SK-N-SH (cell line): ENCODE data around the gene ARHGEF26. TPM values are rescaled to one million over a fixed set of nuclear protein-coding genes. Genes with fewer than 3 reads are reported as not detected.

ENCODE experiments used
- CTCF ChIA-PET: fragments of 300-600, 350-600 bp; formaldehyde crosslinking; extraction: SDS; loops from one replicate; lab custom pipeline; 2021; lab: Yijun Ruan, JAX
- POLR2A ChIA-PET: fragments of 350-600 bp; sonication (Branson Sonifier 250); formaldehyde crosslinking; extraction: SDS; loops from one replicate; lab custom pipeline; 2020; ENCODE audit warnings: antibody characterized with exemption, inconsistent platforms; lab: Yijun Ruan, JAX
- DNase-seq: peaks from one replicate; pipeline ENCODE4 v3.0.0; 2012
- H2AFZ ChIP-seq: fragments of 200-600 bp; sonication (generic); 2 replicates; pipeline ENCODE4 v1.8.1; 2016; ENCODE audit warnings: antibody characterized with exemption, mild to moderate bottlenecking, low read depth
- H3F3A ChIP-seq: fragments of 200-600 bp; sonication (generic); replicated peaks from 2 replicates; pipeline ENCODE3; 2016; ENCODE audit warnings: antibody characterized with exemption, mild to moderate bottlenecking; ENCODE audit not compliant: insufficient read depth
- H3K27ac ChIP-seq, 2 experiments: fragments of 200-500 bp in 1 of 2; fragments of 200-600 bp in 1 of 2; sonication (Bioruptor generic) in 1 of 2; sonication (generic), shearing (Covaris generic) in 1 of 2; 2 replicates each; pipeline versions ENCODE4 v1.5.1 to v1.6.1; 2014 to 2016; ENCODE audit warnings: low read depth in 2 of 2, inconsistent platforms in 1 of 2, low read length in 1 of 2, mild to moderate bottlenecking in 1 of 2, mixed read lengths in 1 of 2
- H3K27me3 ChIP-seq: fragments of 200-600 bp; sonication (generic), shearing (Covaris generic); 2 replicates; pipeline ENCODE4 v1.6.1; 2016; ENCODE audit warnings: mixed run types; ENCODE audit not compliant: insufficient read depth
- H3K36me3 ChIP-seq, 2 experiments: fragments of 200-500 bp in 1 of 2; fragments of 200-600 bp in 1 of 2; sonication (Bioruptor generic) in 1 of 2; sonication (generic) in 1 of 2; replicated peaks in 1 of 2; 2 replicates each; pipeline versions ENCODE3 to v1.5.1; 2014 to 2016; ENCODE audit warnings: low read length in 1 of 2, mild to moderate bottlenecking in 1 of 2; ENCODE audit not compliant: insufficient read depth in 2 of 2, control insufficient read depth in 1 of 2
- H3K4me1 ChIP-seq, 2 experiments: fragments of 200-500 bp in 1 of 2; fragments of 200-600 bp in 1 of 2; sonication (Bioruptor generic) in 1 of 2; sonication (generic), shearing (Covaris generic) in 1 of 2; 2 replicates each; pipeline versions ENCODE4 v1.5.1 to v1.6.1; 2014 to 2016; ENCODE audit warnings: low read depth in 1 of 2, low read length in 1 of 2, mixed run types in 1 of 2; ENCODE audit not compliant: insufficient read depth in 2 of 2, control insufficient read depth in 1 of 2
- H3K4me2 ChIP-seq: fragments of 200-600 bp; sonication (generic), shearing (Covaris generic); 2 replicates; pipeline ENCODE4 v1.6.1; 2017; ENCODE audit warnings: mixed run types
- H3K4me3 ChIP-seq, 2 experiments: fragments of 200-500 bp in 1 of 2; fragments of 200-600 bp in 1 of 2; sonication (Bioruptor generic) in 1 of 2; sonication (generic), shearing (Covaris generic) in 1 of 2; 2 replicates each; pipeline versions ENCODE4 v1.5.1 to v1.8.1; 2014 to 2016; ENCODE audit warnings: low read depth in 2 of 2, inconsistent platforms in 1 of 2, low read length in 1 of 2, mild to moderate bottlenecking in 1 of 2, mixed read lengths in 1 of 2, moderate library complexity in 1 of 2
- H3K79me2 ChIP-seq: fragments of 200-600 bp; sonication (generic); 2 replicates; pipeline ENCODE4 v1.8.1; 2017; ENCODE audit warnings: mild to moderate bottlenecking; ENCODE audit not compliant: insufficient read depth
- H3K9ac ChIP-seq: fragments of 200-600 bp; sonication (generic); 2 replicates; pipeline ENCODE4 v1.6.1; 2017; ENCODE audit warnings: mixed run types
- H3K9me2 ChIP-seq: fragments of 200-600 bp; sonication (generic); 2 replicates; pipeline ENCODE4 v1.6.1; 2017; ENCODE audit warnings: mixed run types
- H3K9me3 ChIP-seq: fragments of 200-600 bp; sonication (generic); 2 replicates; pipeline ENCODE4 v1.6.1; 2017; ENCODE audit warnings: mixed run types, mild to moderate bottlenecking, moderate library complexity
- H4K20me1 ChIP-seq: fragments of 200-600 bp; sonication (generic); 2 replicates; pipeline ENCODE4 v1.6.1; 2017; ENCODE audit warnings: mild to moderate bottlenecking, mixed run types; ENCODE audit not compliant: insufficient read depth
- CHD2 ChIP-seq: fragments of 150-350 bp; IDR thresholded peaks from 2 replicates; pipeline ENCODE4 v1.6.1; 2018; ENCODE audit warnings: low read length; ENCODE audit not compliant: partially characterized antibody
- CTCF ChIP-seq: fragments of 200-600 bp; sonication (generic); IDR thresholded peaks from 2 replicates; pipeline ENCODE4 v1.6.1; 2017; ENCODE audit warnings: antibody characterized with exemption, mild to moderate bottlenecking, moderate library complexity
- ELF1 ChIP-seq: IDR thresholded peaks from 2 replicates; pipeline ENCODE4 v1.4.0; 2012
- EZH2phosphoT487 ChIP-seq: fragments of 200-600 bp; sonication (generic); IDR thresholded peaks from 2 replicates; pipeline ENCODE4 v1.6.1; 2017; ENCODE audit warnings: low read depth, mixed run types, mild to moderate bottlenecking, antibody characterized with exemption, moderate library complexity, borderline replicate concordance
- FOXM1 ChIP-seq: IDR thresholded peaks from 2 replicates; pipeline ENCODE4 v1.4.0; 2012; ENCODE audit warnings: low read depth, mild to moderate bottlenecking
- JUND ChIP-seq: IDR thresholded peaks from 2 replicates; pipeline ENCODE4 v1.4.0; 2012
- MXI1 ChIP-seq: IDR thresholded peaks from 2 replicates; pipeline ENCODE4 v1.6.1; 2012; ENCODE audit warnings: mild to moderate bottlenecking, low read depth, low read length, improper control_type of control experiment
- NRF1 ChIP-seq: IDR thresholded peaks from 2 replicates; pipeline ENCODE4 v1.6.1; 2012; ENCODE audit warnings: low read depth, mild to moderate bottlenecking, low read length
- PBX3 ChIP-seq: IDR thresholded peaks from 2 replicates; pipeline ENCODE4; 2012
- POLR2AphosphoS5 ChIP-seq: IDR thresholded peaks from 2 replicates; pipeline ENCODE4 v1.6.1; 2012; ENCODE audit warnings: low read depth, low read length
- RAD21 ChIP-seq: IDR thresholded peaks from 2 replicates; pipeline ENCODE4 v1.6.1; 2012; ENCODE audit warnings: mild to moderate bottlenecking, low read length
- RFX5 ChIP-seq: IDR thresholded peaks from 2 replicates; pipeline ENCODE4 v1.6.1; 2012; ENCODE audit warnings: mild to moderate bottlenecking, improper control_type of control experiment, low read length
- RXRA ChIP-seq: IDR thresholded peaks from 2 replicates; pipeline ENCODE4 v1.4.0; 2012; ENCODE audit warnings: low read depth, mild to moderate bottlenecking, borderline replicate concordance
- SIN3A ChIP-seq: IDR thresholded peaks from 2 replicates; pipeline ENCODE4 v1.6.1; 2012; ENCODE audit warnings: low read depth, mild to moderate bottlenecking, low read length, moderate library complexity, borderline replicate concordance
- SMC3 ChIP-seq: IDR thresholded peaks from 2 replicates; pipeline ENCODE4 v1.6.1; 2012; ENCODE audit warnings: low read depth, low read length, improper control_type of control experiment
- TAF1 ChIP-seq: IDR thresholded peaks from 2 replicates; pipeline ENCODE4 v1.6.1; 2012; ENCODE audit warnings: low read depth, mild to moderate bottlenecking, low read length, moderate library complexity, borderline replicate concordance
- TEAD4 ChIP-seq: IDR thresholded peaks from 2 replicates; pipeline ENCODE4 v1.4.0; 2012; ENCODE audit warnings: mild to moderate bottlenecking, borderline replicate concordance; ENCODE audit not compliant: insufficient read depth
- ZBTB33 ChIP-seq: IDR thresholded peaks from 2 replicates; pipeline ENCODE4 v1.4.0; 2012; ENCODE audit warnings: low read depth, borderline replicate concordance
- WGBS: methylation state at CpG from one replicate; pipeline ENCODE4 v1.1.6; 2017; ENCODE audit warnings: low lambda C conversion rate; 5-methylcytosine and 5-hydroxymethylcytosine counted together
- polyA plus RNA-seq, 3 experiments: library from polyadenylated mRNA; depleted of rRNA; stranded (reverse); fragments of >200 nt; gene quantifications; 2 replicates each; pipeline ENCODE4 v1.2.3, GENCODE V29; 2012
- TF ChIP-seq, protein P1 (sequence below): IDR thresholded peaks from 2 replicates; pipeline ENCODE4 v1.6.1; 2012; ENCODE audit warnings: mild to moderate bottlenecking, low read depth, low read length, moderate library complexity
- TF ChIP-seq, protein P2 (sequence below): IDR thresholded peaks from 2 replicates; pipeline ENCODE4 v1.4.0; 2012; ENCODE audit warnings: low read depth

The ARHGEF26 gene
- polyA plus RNA-seq, 1 of the 3 experiments (the other 2 are of a cell fraction): 1.2 TPM

DNA sequence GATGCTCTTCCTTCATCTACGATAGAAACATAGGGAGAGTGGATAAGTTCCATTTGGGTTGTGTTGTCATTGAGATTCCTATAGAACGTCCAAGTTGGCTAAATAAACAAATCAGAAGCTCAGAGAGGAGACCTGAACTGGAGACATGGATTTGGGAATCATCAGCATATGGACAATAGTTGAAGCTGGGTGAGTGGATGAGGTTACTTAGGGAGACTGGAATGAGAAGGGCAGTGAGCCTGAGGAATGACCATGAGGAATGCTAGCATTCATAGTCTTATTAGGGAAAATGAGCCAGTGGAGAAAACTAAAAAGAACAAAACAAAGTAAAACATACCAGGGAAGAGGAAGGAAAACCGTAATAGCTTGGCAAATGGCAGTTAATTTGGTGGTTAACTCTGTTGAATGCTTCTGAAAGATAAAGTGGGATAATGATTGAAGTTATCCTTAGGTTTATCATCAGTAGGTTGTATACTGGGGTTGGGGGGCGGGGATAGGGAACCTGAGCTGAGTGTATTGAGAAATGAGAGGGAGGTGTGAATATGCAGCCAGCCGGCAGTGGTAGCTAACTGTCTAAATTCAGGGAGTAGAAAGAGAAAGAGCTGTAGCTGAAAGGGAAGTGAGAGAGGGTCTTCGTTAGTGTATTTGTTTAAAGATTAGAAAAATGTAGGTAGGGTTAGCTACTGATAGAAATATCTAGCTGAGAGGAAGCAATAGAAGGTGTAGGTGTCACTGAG lies 74.6 kb downstream of the ARHGEF26 start:
- ChIA-PET POLR2A (no interaction called here), CTCF (interaction anchor here (0.8 kb wide), 1 partner anchor 23 kb away, joined by 3 read pairs; no protein-coding TSS in a partner anchor)
- no peak overlapping the region for H3K9ac ChIP-seq
- TF ChIP-seq ELF1 (no peak), PBX3 (no peak), MXI1 (no peak), RFX5 (no peak), RXRA (no peak), SMC3 (no peak), TEAD4 (no peak), JUND (no peak), ZBTB33 (no peak), FOXM1 (no peak), CHD2 (no peak), CTCF (no peak), NRF1 (no peak), RAD21 (no peak), SIN3A (no peak), EZH2phosphoT487 (no peak), TAF1 (no peak), POLR2AphosphoS5 (no peak)
- TF ChIP-seq, protein P1, sequence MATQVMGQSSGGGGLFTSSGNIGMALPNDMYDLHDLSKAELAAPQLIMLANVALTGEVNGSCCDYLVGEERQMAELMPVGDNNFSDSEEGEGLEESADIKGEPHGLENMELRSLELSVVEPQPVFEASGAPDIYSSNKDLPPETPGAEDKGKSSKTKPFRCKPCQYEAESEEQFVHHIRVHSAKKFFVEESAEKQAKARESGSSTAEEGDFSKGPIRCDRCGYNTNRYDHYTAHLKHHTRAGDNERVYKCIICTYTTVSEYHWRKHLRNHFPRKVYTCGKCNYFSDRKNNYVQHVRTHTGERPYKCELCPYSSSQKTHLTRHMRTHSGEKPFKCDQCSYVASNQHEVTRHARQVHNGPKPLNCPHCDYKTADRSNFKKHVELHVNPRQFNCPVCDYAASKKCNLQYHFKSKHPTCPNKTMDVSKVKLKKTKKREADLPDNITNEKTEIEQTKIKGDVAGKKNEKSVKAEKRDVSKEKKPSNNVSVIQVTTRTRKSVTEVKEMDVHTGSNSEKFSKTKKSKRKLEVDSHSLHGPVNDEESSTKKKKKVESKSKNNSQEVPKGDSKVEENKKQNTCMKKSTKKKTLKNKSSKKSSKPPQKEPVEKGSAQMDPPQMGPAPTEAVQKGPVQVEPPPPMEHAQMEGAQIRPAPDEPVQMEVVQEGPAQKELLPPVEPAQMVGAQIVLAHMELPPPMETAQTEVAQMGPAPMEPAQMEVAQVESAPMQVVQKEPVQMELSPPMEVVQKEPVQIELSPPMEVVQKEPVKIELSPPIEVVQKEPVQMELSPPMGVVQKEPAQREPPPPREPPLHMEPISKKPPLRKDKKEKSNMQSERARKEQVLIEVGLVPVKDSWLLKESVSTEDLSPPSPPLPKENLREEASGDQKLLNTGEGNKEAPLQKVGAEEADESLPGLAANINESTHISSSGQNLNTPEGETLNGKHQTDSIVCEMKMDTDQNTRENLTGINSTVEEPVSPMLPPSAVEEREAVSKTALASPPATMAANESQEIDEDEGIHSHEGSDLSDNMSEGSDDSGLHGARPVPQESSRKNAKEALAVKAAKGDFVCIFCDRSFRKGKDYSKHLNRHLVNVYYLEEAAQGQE: no peak
- TF ChIP-seq, protein P2, sequence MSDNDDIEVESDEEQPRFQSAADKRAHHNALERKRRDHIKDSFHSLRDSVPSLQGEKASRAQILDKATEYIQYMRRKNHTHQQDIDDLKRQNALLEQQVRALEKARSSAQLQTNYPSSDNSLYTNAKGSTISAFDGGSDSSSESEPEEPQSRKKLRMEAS: no peak
- H3K79me2 ChIP-seq: no peaks in the 10 kb centered on the region
- H4K20me1 ChIP-seq: no peaks in the 10 kb centered on the region
- H3K4me1 ChIP-seq: no peaks in the 10 kb centered on the region; a peak in 1 of 4 replicates
- DNase-seq: no peak
- WGBS: 58% methylated on average over 6 of the region's 6 CpGs
- peaks cover 0 to 3% of the 10 kb centered on the region in 2 experiments for H3K36me3 ChIP-seq
- no peaks in the 10 kb centered on the region for H3K9me3 ChIP-seq
- H3K9me2 ChIP-seq: no peaks in the 10 kb centered on the region
- H3K27me3 ChIP-seq: no peaks in the 10 kb centered on the region
- no peak overlapping the region for H2AFZ ChIP-seq
- no peak overlapping the region for H3K4me3 ChIP-seq
- no peak overlapping the region for H3K4me2 ChIP-seq
- no peaks in the 10 kb centered on the region for H3F3A ChIP-seq
- no peak overlapping the region for H3K27ac ChIP-seq
